HG03060 (cell line): Measurements from ENCODE around the gene THRA.

Source experiments
- ATAC-seq: cut with Tn5 transposase; IDR thresholded peaks from one replicate; pipeline ENCODE4 v1.9.1; 2021; ENCODE audit warnings: low read depth, moderate number of reproducible peaks; ENCODE audit not compliant: unreplicated experiment

THRA gene

DNA sequence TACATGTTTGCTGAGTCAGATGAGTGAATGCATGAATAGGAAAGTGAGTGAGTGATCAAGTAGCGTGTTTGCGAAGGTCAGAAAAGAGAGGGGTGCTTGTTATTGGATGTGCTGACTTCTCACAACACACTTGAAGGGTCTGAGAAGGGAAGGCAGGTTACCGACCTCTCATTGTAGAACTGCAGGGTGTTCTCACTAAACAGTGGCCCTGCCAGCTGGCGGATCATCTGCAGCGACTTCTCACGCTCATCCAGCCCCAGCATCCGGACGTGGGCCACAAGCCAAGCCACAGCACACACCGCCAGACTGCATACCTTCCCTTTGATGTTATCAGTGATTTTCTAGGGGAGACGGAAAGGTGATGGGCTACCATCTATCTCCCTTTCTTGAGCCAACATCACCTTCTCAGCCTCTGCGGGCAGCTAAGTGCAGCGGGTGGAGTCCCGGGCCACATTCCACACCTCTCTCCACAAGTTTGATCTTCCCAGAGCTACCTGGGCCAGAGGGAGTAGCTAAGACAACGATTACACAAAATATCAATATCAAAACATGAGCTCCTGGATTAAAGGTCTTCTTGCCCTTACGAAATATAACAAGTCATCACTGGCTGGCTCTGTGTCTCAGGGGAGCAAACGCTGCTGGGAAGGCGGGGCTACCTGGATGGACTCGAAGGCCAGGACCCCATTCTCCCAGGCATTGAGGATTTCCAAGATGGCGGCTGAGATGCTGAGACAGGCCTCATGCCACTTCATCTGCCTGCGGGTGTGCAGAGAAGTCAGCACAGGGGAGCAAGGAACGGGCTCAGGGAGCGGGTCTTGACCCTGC, 36.6 kb upstream of the THRA start:
- no peak for ATAC-seq

DNA sequence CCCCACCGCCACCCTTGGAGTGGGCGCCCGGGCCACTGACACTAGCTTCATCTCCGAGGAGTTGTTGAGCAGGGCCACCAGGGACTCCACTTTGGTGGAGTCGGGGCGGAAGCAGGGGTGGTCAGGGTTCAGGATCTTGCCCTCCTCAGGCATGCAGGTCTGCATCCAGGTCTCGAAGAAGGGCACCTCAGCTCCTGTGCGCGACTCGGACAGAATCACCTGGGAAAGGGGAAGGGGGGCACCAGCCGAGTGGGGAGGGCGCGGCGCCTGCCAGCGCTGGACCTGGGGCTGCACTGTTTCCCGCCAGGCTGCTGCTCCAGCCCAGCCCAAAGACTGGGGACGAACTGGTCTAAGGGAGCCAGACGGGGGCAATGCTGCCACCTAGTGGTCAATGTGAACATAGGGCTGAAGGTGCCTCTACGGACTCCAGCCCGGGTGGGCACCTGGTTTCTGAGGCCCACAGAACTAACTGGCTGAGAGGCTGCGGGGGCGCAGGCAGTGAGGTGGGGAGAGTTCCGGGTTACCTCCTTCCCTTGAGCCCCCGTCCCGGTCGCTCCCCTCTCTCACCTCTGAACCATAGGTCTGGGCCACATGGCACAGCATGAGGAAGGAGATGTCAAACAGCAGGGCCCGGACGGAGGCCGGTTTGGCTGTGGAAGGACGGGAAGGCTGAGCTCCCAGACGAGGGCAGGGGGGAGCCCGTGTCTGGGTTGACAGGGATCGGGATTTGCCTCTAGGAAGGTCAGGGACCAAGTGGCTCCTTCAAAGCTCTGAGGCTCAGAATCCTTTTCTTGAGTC, 35.8 kb upstream of the THRA start:
- no peak for ATAC-seq

GRCh38 chr17:40027614-40028012, 35.2 kb upstream of the THRA start:
- no peak for ATAC-seq

DNA sequence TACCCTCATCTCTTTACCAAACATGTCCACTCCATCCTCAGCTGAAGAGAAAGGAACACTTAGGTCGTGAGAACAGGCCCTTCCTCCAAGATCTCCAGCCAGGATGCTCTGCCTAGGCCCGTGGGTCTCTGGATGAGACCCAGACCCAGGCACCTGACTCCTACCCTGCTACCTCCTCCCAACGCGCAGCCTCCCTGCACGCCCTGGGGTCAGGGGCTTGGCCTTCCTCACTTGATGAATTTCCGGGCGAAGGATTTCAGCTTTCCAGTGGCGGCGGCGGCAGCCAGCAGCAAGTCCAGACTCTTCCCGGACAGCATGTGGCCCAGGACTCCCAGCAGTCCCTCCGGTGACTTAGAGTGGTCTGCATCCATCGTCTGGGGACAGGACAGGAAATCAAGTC, 34.2 kb upstream of the THRA start:
- ATAC-seq = no peak

- no peak for ATAC-seq
Observed at GRCh38 chr17:40031706-40032105, 31.1 kb upstream of the THRA start.

DNA sequence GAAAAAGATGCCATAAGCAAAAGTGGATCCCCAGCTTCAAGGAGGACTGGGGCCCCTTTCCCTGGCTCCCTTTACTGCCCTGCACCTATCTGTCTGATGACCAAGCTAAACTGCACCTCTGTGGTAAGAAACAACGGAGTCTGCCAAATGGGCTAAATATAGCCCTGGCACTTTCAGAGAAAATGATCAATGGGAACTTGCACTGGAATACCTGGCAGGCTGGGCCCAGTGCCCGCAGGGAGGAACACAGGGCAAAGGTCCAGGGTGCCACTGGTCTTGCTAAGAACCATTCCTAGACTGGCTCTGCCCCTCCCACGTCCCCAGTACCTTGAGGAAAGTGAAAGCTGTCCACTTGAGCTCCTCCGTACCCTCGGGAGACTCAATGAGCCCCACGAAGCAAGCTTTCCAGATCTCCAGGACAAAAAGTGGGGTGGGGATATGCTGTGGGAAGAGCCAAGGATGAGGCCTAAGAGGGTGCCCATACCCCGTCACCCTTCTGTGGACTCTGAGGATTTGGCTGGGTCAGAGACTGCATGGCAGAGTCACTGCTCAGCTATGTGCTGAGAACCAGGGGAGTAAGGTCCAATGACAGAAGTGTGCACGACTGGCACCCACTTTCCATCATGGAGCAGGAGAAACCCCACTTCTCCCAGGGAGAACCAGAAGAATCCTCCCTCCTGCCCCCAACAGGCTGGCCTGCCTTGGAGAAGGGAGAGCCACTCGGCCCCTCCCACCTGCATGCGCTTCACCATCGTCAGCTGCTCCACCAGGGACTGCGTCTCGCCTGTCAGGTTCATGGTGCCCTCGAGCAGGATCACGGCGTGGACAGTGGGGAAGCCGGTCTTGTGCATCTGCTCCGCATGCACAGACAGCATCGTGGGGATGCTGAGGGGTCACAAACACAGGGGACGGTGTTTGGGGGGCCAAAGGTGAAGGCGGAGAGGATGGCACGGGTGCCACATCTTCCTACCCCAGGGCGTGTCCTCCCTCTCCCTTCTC, 30.1 kb upstream of the THRA start:
- no peak for ATAC-seq

DNA sequence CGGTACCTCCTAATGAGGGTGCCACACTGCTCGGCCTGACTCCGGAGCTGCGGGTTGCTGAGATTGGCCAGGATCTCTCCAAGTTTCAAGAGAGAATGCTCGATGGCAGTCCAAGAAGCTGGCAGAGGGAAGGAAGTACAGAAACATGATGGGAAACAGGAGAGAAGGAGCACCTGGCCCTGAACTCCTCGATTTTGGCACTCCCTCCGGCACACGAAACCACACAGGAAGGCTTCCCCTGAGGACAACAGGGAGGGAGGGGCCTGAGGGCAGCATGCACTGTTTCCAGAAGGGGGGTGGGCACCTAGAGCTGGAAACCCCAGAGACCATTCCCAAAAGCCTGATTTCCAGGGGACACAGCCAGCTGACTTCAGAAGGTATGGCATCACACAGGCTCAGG, 29.4 kb upstream of the THRA start:
- no peak for ATAC-seq

- ATAC-seq = no peak
Observed at GRCh38 chr17:40034426-40035161, 28.2 kb upstream of the THRA start.

- ATAC-seq = no peak
Observed at GRCh38 chr17:40035162-40035559, 27.6 kb upstream of the THRA start.

DNA sequence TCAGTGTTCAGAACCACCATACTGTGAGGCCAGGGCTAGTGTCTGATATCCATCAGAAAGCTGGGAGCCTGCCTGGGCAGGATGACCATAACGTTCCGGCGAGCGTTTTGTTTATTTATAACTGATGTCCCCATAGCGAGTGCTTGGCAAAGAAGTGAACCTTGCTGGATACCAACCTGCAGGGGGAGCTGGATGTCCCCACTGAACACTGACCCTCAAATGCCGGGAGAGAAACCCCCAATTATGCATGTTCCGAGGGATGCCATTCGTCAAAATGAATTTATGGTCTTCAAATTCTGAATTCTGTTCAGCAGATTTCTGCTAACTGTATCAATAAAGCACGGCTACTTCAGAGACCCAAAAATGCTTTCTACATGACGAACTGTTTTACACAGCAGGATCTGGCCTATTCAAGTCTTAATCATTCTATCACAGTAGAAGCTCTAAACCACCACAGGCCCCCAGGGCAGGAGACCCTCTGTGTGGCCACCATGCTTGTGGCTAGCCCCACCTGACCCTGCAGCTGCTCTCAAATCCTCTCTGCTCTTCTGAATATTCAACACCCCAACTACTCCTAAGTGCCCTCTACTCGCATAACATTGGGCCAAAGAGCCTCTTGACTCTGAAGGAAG, 23.8 kb upstream of the THRA start:
- no peak for ATAC-seq

DNA sequence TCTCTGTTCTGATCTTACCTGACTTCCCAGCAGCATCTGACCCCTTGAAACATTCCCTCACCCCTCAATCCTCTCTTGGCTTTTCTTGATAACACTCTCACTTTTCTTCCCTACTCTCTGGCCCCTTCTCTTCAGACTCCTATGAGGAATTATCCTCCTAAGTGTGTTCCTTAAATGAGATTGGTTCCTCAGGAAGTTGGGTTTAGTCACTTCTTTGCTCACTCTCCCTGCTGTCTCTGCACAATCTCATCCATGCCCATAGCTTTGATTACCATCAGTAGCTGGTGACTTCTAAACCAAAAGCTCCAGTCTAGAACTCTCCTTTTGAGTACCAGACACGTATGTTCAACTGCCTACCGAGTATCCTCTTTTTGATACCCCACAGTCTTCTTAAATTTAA, 21.6 kb upstream of the THRA start:
- ATAC-seq = no peak

DNA sequence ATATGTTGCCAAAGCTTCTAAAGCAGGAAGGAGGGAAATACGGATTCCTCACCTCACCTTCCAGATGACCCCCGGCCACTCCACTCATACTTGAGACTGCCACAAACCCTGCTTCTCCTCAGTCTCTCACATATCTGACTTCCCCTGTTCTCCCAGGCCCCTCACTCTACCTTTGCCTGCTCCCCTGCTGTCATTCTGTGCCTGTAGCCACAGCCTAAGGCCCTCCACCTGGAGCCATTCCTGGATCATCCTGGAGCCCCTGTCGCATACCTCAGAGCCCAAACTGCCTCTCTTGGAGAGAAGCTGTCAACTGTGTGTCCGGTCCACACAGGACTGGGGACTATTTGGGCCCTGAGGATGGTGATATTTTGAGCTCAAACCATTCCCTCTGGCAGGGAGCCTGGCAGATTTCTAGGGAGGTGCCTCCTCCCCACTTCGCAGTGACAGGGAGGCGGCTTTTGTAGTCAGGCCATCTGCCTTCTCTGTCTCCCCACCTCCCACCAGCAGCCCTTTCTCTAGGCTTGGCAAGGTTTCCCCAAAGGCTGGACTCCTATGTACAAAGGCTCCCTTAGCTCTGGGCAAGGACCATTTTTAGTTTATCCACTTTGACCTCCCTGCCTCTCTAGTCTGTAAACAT, 6.3 kb upstream of the THRA start:
- ATAC-seq = no peak

DNA sequence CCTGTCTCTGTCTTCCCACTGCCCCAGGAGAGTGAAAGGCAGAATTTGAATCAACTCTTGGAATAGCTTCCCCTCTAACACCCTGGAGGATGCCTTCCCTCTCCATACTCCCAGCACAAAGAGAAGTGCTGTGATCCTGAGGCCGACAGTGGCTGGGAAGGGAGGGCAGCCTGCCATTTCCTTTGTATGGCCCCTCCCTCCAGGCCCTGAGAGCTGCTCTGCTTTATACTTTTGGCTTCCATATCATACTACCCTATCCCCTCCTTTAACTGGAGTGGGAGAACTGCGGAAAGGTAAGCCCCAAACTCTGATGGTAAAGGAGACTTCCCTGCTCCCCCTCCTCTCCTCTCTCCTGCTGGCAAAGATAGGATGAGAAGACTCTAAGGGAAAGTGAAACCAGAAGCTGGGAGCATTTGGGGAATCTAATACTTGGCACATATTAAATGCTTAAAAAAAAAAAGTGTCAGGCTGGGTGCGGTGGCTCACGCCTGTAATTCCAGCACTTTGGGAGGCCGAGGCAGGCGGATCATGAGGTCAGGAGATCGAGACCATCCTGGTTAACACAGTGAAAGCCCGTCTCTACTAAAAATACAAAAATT, 4.5 kb upstream of the THRA start:
- no peak for ATAC-seq

GRCh38 chr17:40058865-40059264, 3.9 kb upstream of the THRA start:
- no peak for ATAC-seq

DNA sequence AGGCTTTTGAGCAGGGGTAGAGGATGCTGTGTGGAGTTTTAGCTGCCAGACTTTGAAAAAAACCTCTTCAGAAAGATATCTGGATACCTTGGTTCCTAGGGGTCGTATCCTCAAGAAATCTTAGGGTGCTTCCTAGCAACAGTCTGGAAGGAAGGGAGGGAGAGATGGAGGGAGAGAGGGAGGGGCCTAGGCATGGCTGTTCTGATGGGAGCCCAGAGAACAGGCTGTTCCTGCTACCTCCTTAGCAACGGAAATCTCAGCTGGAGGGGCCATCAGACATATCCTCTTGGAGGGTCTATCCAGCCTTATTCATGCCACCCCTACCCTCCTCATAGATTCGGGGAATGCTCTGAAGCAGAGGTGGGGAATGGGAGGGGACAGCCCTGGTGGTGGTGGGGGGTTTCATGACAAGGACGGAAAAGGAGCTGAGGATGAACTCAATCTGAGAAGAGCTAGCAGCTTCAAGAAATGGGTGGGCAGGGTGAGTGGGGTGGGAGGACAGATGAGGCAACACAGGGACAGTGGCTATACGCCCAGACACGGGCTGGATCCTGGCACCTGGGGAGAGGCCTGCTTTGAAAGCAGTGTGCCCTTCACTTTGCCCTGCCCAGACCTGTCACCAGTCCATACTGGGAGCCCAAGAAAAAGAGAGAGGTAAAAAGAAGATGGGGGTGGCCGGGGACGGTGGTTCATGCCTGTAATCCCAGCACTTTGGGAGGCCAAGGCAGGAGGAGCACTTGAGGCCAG, 2.9 kb upstream of the THRA start:
- ATAC-seq = no peak

DNA sequence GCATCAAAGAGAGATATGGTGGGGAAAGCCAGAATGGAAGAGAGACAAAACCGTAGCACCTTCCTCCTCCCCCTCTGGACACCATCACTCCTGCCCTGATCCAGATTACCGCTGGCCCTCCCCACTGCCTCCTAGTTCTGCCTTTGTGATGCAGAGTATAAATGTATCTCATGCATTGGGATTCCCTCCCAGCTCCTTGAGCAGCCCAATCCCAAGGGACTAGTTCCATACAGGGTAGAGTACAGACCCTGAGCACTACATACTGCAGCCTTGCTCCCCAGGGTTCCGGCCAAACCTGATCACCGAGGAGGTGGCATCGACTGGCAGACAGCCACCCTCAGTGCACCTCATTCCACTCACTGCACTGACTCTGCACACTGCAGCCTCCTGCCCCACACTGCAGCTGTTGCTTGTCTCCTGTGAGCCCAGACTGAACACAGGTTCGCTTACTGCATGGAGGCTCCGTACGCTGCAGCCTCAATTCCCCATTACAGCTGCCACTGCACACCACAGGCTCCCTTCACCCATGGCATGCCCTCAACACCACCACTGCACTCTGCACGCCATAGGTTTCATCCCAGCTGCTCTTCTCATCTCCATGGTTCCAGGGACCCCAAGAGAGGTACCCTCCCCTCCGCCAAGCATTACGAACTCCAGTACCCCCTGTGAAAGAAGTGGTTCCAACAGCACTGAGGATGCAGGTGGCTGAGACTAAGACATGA, 1.7 kb upstream of the THRA start:
- no peak for ATAC-seq

- ATAC-seq = no peak
Observed at GRCh38 chr17:40061609-40062038, 1.1 kb upstream of the THRA start.
